MM.1S (cell line): ENCODE data around the gene CDH20.

ENCODE experiments used
- DNase-seq: peaks from one replicate; pipeline ENCODE4 v3.0.0-alpha.2; 2015
- H2AFZ ChIP-seq: fragments of 300-600 bp; sonication (generic); 2 replicates; pipeline ENCODE4 v1.6.0; 2016; ENCODE audit warnings: antibody characterized with exemption, low read length
- H3F3A ChIP-seq: fragments of 300-600 bp; sonication (generic); 2 replicates; pipeline ENCODE4 v1.6.1; 2016; ENCODE audit warnings: mild to moderate bottlenecking, antibody characterized with exemption, low read length, moderate library complexity, mixed read lengths; ENCODE audit not compliant: insufficient read depth
- H3K27ac ChIP-seq: fragments of 300-600 bp; sonication (generic); 2 replicates; pipeline ENCODE4 v1.5.1; 2016; ENCODE audit warnings: mild to moderate bottlenecking, low read length
- H3K27me3 ChIP-seq: fragments of 300-600 bp; sonication (generic); replicated peaks from 2 replicates; pipeline ENCODE4 v1.6.0; 2016; ENCODE audit warnings: low read length; ENCODE audit not compliant: insufficient read depth
- H3K36me3 ChIP-seq: fragments of 300-600 bp; sonication (generic); replicated peaks from 2 replicates; pipeline ENCODE4 v1.6.1; 2016; ENCODE audit warnings: mild to moderate bottlenecking, low read length, mixed read lengths; ENCODE audit not compliant: insufficient read depth
- H3K4me1 ChIP-seq: fragments of 300-600 bp; sonication (generic); 2 replicates; pipeline ENCODE4 v1.6.1; 2016; ENCODE audit warnings: low read length, mixed read lengths
- H3K4me2 ChIP-seq: fragments of 300-600 bp; sonication (generic); 2 replicates; pipeline ENCODE4 v1.6.0; 2016; ENCODE audit warnings: low read depth, low read length
- H3K4me3 ChIP-seq: fragments of 300-600 bp; sonication (generic); 2 replicates; pipeline ENCODE4 v1.5.1; 2016; ENCODE audit warnings: low read length, mixed read lengths
- H3K79me2 ChIP-seq: fragments of 300-600 bp; sonication (generic); 2 replicates; pipeline ENCODE4 v1.6.1; 2016; ENCODE audit warnings: mixed run types, low read length, mixed read lengths
- H3K9ac ChIP-seq: fragments of 300-600 bp; sonication (generic); 2 replicates; pipeline ENCODE4 v1.6.1; 2016; ENCODE audit warnings: low read length, mixed read lengths
- H3K9me2 ChIP-seq: fragments of 300-600 bp; sonication (generic); replicated peaks from 2 replicates; pipeline ENCODE4 v1.6.1; 2016; ENCODE audit warnings: mild to moderate bottlenecking, low read length, mixed read lengths; ENCODE audit not compliant: insufficient read depth
- H3K9me3 ChIP-seq: fragments of 300-600 bp; sonication (generic); replicated peaks from 2 replicates; pipeline ENCODE4 v1.6.1; 2016; ENCODE audit warnings: mild to moderate bottlenecking, low read length, mixed read lengths; ENCODE audit not compliant: insufficient read depth
- H4K20me1 ChIP-seq: fragments of 300-600 bp; sonication (generic); 2 replicates; pipeline ENCODE4 v1.6.1; 2016; ENCODE audit warnings: mild to moderate bottlenecking, low read length, moderate library complexity, mixed read lengths; ENCODE audit not compliant: insufficient read depth
- EZH2 ChIP-seq: fragments of 300-600 bp; sonication (generic); optimal IDR thresholded peaks from 2 replicates; pipeline ENCODE3; 2017; ENCODE audit warnings: low read depth, mild to moderate bottlenecking, antibody characterized with exemption, low read length, mixed read lengths
- EZH2phosphoT487 ChIP-seq: fragments of 300-600 bp; sonication (generic); IDR thresholded peaks from 2 replicates; pipeline ENCODE4 v1.6.1; 2018; ENCODE audit warnings: antibody characterized with exemption, low read length
- TF ChIP-seq, protein P1 (sequence below): fragments of 300-600 bp; sonication (generic); IDR thresholded peaks from 2 replicates; pipeline ENCODE4 v1.5.1; 2016; ENCODE audit warnings: antibody characterized with exemption, low read length, mixed read lengths

CDH20 gene

DNA sequence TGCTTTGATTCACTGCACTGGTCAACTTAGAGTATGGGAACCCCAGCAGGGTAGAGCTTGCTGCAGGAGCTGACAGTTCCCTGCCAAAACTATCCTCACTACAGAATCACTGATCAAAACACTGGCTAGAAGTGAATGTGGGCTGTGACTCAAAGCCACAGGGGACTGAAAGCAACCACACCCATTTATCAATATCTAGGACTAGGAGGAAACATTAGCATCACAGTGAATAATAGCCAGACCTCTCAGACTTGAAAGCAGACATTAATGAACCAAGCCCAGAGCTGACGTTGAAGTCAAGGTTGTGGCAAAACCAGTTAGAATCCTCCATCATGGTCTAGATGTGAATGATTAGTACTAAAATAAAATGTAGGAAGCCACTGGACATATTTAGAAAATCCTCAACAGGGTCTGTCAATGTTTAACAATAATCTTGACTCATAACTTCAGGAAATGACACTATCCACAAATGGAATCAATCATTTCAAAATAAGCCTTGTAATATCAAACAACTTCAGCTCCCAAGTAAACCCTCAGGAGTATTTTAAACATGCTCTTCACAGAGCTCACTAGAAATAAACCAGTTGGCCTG is 131.4 kb downstream of the CDH20 start:
- Histone ChIP-seq H3K27me3 (no peaks in the 10 kb centered on the region), H2AFZ (no peak overlapping the region), H3K79me2 (no peaks in the 10 kb centered on the region), H3K4me3 (no peak overlapping the region), H3K4me2 (no peak overlapping the region), H4K20me1 (no peaks in the 10 kb centered on the region), H3K36me3 (no peaks in the 10 kb centered on the region), H3K27ac (no peak overlapping the region), H3K9ac (no peak overlapping the region), H3F3A (no peaks in the 10 kb centered on the region), H3K4me1 (no peaks in the 10 kb centered on the region), H3K9me3 (no peaks in the 10 kb centered on the region), H3K9me2 (no peaks in the 10 kb centered on the region)
- no peak for DNase-seq
- TF ChIP-seq EZH2 (no peak), EZH2phosphoT487 (no peak)
- TF ChIP-seq, protein P1, sequence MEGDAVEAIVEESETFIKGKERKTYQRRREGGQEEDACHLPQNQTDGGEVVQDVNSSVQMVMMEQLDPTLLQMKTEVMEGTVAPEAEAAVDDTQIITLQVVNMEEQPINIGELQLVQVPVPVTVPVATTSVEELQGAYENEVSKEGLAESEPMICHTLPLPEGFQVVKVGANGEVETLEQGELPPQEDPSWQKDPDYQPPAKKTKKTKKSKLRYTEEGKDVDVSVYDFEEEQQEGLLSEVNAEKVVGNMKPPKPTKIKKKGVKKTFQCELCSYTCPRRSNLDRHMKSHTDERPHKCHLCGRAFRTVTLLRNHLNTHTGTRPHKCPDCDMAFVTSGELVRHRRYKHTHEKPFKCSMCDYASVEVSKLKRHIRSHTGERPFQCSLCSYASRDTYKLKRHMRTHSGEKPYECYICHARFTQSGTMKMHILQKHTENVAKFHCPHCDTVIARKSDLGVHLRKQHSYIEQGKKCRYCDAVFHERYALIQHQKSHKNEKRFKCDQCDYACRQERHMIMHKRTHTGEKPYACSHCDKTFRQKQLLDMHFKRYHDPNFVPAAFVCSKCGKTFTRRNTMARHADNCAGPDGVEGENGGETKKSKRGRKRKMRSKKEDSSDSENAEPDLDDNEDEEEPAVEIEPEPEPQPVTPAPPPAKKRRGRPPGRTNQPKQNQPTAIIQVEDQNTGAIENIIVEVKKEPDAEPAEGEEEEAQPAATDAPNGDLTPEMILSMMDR: no peak

DNA sequence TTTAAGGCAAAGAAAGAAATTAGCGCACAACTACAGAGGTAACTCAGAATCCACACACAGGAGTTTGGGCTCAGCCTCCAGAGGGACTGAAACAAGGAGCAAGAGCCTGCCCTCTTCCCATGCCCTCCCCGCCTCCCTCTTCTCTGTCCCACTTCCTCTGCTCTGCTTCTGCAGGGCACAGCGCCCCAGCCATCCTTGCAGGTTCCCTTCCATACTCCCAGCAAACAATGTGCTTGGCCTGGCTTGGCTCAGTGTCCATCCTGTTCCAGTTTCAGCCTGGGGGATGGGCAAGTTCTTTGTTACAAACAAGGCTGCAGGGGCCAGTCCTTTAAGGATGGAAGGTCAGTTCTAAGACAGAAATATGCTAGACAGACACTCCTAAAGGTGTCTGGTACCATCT is 133.5 kb downstream of the CDH20 start:
- no peak overlapping the region for H3K4me2 ChIP-seq
- TF ChIP-seq EZH2phosphoT487: no peak
- no peak for TF ChIP-seq EZH2
- TF ChIP-seq, protein P1: no peak
- no peak for DNase-seq
- H3K9ac ChIP-seq: no peak overlapping the region
- no peaks in the 10 kb centered on the region for H3F3A ChIP-seq
- no peak overlapping the region for H3K4me3 ChIP-seq
- no peaks in the 10 kb centered on the region for H3K9me3 ChIP-seq
- no peaks in the 10 kb centered on the region for H3K79me2 ChIP-seq
- H3K36me3 ChIP-seq: no peaks in the 10 kb centered on the region
- H3K27ac ChIP-seq: no peak overlapping the region
- H2AFZ ChIP-seq: no peak overlapping the region
- no peaks in the 10 kb centered on the region for H3K27me3 ChIP-seq
- no peaks in the 10 kb centered on the region for H4K20me1 ChIP-seq
- no peaks in the 10 kb centered on the region for H3K4me1 ChIP-seq
- H3K9me2 ChIP-seq: no peaks in the 10 kb centered on the region

- TF ChIP-seq, protein P1: no peak
- TF ChIP-seq EZH2phosphoT487 (no peak), EZH2 (no peak)
- Histone ChIP-seq H3K4me3 (no peak overlapping the region), H3K27me3 (no peaks in the 10 kb centered on the region)
These were observed 136.9 kb downstream of the CDH20 start for GRCh38 chr18:61470031-61470674.

More at GRCh38 chr18:61470031-61470674, 136.9 kb downstream of the CDH20 start:
- H4K20me1 ChIP-seq: no peaks in the 10 kb centered on the region
- H3K27ac ChIP-seq: no peak overlapping the region
- H3F3A ChIP-seq: no peaks in the 10 kb centered on the region
- H3K4me1 ChIP-seq: no peaks in the 10 kb centered on the region
- H2AFZ ChIP-seq: no peak overlapping the region
- H3K9me3 ChIP-seq: no peaks in the 10 kb centered on the region
- no peak overlapping the region for H3K4me2 ChIP-seq
- no peaks in the 10 kb centered on the region for H3K9me2 ChIP-seq
- no peaks in the 10 kb centered on the region for H3K36me3 ChIP-seq
- H3K9ac ChIP-seq: no peak overlapping the region
- H3K79me2 ChIP-seq: no peaks in the 10 kb centered on the region
- no peak for DNase-seq
